Measurements from ENCODE around the gene ERCC4.

GRCh38 chr16:13973321-13974023 is 53.5 kb downstream of the ERCC4 start:
- TF ChIP-seq GATA2 (IDR thresholded peaks at IDR 0.05; ENCODE audit: low read depth, low read length): no peak
- TF ChIP-seq GATA3 (IDR thresholded peaks at IDR 0.05; ENCODE audit: low read depth, low read length): no peak

Measured in SH-SY5Y (cell line).